CD4-positive, alpha-beta T cell (primary cell): ENCODE measurements around the gene PAX5. TPM values are rescaled to one million over a fixed set of nuclear protein-coding genes. Genes with fewer than 3 reads are reported as not detected.
"Not testable (repeated sequence)": the region's sequence is repeated elsewhere in the genome, so short reads cannot be mapped to it uniquely, and the experiment has no call there.

Experiments used
- ATAC-seq: fragments of 200-7000 bp; cut with Tn5 transposase; one replicate; pipeline ENCODE4 v1.10.0; 2022; ENCODE audit warnings: mild to moderate bottlenecking; ENCODE audit not compliant: poor library complexity
- CTCF ChIA-PET: fragments of 350-600 bp; sonication (Branson Sonifier 250); formaldehyde crosslinking; loops from one replicate; lab custom pipeline; 2021; ENCODE audit warnings: antibody characterized with exemption, inconsistent platforms; lab: Charles Lee
- POLR2A ChIA-PET: fragments of 350-600 bp; sonication (Branson Sonifier 250); formaldehyde crosslinking; loops from one replicate; lab custom pipeline; 2021; ENCODE audit warnings: antibody characterized with exemption, inconsistent platforms; lab: Charles Lee
- DNase-seq, 14 experiments: peaks; one replicate each; pipeline ENCODE4 v3.0.0-alpha.2; 2013 to 2020; ENCODE audit warnings: mixed read lengths in 2 of 14
- H3K27ac ChIP-seq, 2 donors: one replicate each; pipeline versions ENCODE4 v1.5.1 to v1.7.0; 2013; ENCODE audit warnings: low read length in 2 of 2, low read depth in 1 of 2, mild to moderate bottlenecking in 1 of 2
- H3K27me3 ChIP-seq, 2 experiments: 1 replicate in 1 of 2; 2 replicates in 1 of 2; pipeline versions ENCODE4 v1.6.1 to v1.7.0; 2013; ENCODE audit warnings: low read length in 2 of 2, control low read depth in 1 of 2, mild to moderate bottlenecking in 1 of 2, moderate library complexity in 1 of 2; ENCODE audit not compliant: insufficient read depth in 2 of 2, control insufficient read depth in 1 of 2
- H3K36me3 ChIP-seq: one replicate; pipeline ENCODE4 v1.6.1; 2013; ENCODE audit warnings: low read length, control low read depth; ENCODE audit not compliant: insufficient read depth
- H3K4me1 ChIP-seq: one replicate; pipeline ENCODE4 v1.6.1; 2013; ENCODE audit warnings: low read length, control low read depth; ENCODE audit not compliant: insufficient read depth
- H3K4me3 ChIP-seq: one replicate; pipeline ENCODE4 v1.5.1; 2013; ENCODE audit warnings: mild to moderate bottlenecking, low read length, moderate library complexity
- H3K9me3 ChIP-seq, 2 experiments: 1 replicate in 1 of 2; 2 replicates in 1 of 2; pipeline versions ENCODE4 v1.6.1 to v1.7.0; 2013; ENCODE audit warnings: low read length in 2 of 2, mild to moderate bottlenecking in 2 of 2, control low read depth in 1 of 2, moderate library complexity in 1 of 2; ENCODE audit not compliant: control insufficient read depth in 1 of 2, insufficient read depth in 1 of 2
- H3K27ac Mint-ChIP-seq: one replicate; pipeline ENCODE4 v1.8.0; 2020; ENCODE audit warnings: mixed read lengths
- H3K27me3 Mint-ChIP-seq: one replicate; pipeline ENCODE4 v1.8.0; 2021; ENCODE audit warnings: mixed read lengths
- H3K36me3 Mint-ChIP-seq: one replicate; pipeline ENCODE4 v1.8.0; 2021; ENCODE audit warnings: low read depth, mixed read lengths
- H3K4me1 Mint-ChIP-seq: one replicate; pipeline ENCODE4 v1.8.0; 2021; ENCODE audit warnings: low read depth, mixed read lengths
- H3K4me3 Mint-ChIP-seq: one replicate; pipeline ENCODE4 v1.8.0; 2020; ENCODE audit warnings: mild to moderate bottlenecking, mixed read lengths
- H3K9me3 Mint-ChIP-seq: one replicate; pipeline ENCODE4 v1.8.0; 2020; ENCODE audit warnings: mixed read lengths
- intact Hi-C, 2 experiments: fragments of 100-400 bp; cut with DNase I in 1 of 2; cut with micrococcal nuclease in 1 of 2; formaldehyde crosslinking; loops; one replicate each; pipeline versions ENCODE4 v1.15.1 to v1.9.0; 2023 to 2025; cut with DNase I, micrococcal nuclease
- total RNA-seq, 174 experiments: library from RNA in 2 of 174; stranded (reverse) in 2 of 174; gene quantifications; one replicate each; pipeline ENCODE4 v1.2.3 and lab custom pipeline; 2021 to 2026
- TF ChIP-seq, protein P1 (sequence below): fragments of 200-600 bp; IDR thresholded peaks from one replicate; pipeline ENCODE4 v1.8.0; 2022; ENCODE audit warnings: antibody characterized with exemption, mild to moderate bottlenecking

The PAX5 gene
- total RNA-seq, 2 experiments from 2014 or later, result 0.03 to 0.11 TPM

- no peak overlapping the region for H3K27ac ChIP-seq
- CTCF ChIA-PET, result no interaction called here
- TF ChIP-seq, protein P1, sequence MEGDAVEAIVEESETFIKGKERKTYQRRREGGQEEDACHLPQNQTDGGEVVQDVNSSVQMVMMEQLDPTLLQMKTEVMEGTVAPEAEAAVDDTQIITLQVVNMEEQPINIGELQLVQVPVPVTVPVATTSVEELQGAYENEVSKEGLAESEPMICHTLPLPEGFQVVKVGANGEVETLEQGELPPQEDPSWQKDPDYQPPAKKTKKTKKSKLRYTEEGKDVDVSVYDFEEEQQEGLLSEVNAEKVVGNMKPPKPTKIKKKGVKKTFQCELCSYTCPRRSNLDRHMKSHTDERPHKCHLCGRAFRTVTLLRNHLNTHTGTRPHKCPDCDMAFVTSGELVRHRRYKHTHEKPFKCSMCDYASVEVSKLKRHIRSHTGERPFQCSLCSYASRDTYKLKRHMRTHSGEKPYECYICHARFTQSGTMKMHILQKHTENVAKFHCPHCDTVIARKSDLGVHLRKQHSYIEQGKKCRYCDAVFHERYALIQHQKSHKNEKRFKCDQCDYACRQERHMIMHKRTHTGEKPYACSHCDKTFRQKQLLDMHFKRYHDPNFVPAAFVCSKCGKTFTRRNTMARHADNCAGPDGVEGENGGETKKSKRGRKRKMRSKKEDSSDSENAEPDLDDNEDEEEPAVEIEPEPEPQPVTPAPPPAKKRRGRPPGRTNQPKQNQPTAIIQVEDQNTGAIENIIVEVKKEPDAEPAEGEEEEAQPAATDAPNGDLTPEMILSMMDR, result no peak
- H3K36me3 ChIP-seq, result no peaks in the 10 kb centered on the region
- POLR2A ChIA-PET, result no interaction called here
- no peaks in the 10 kb centered on the region for H3K9me3 Mint-ChIP-seq
- H3K27me3 ChIP-seq, result peaks cover 4 to 5% of the 10 kb centered on the region in 2 experiments
- no peak overlapping the region for H3K4me3 Mint-ChIP-seq
- no peak for ATAC-seq
- no peaks in the 10 kb centered on the region for H3K4me1 ChIP-seq
- peaks cover 15% of the 10 kb centered on the region for H3K27me3 Mint-ChIP-seq
- intact Hi-C loops, result loop anchor here (5.0 to 10.0 kb wide), 5 partner anchors 456 to 636 kb away; no protein-coding TSS in a partner anchor
- no peak overlapping the region for H3K27ac Mint-ChIP-seq
- H3K4me1 Mint-ChIP-seq, result no peaks in the 10 kb centered on the region
- H3K9me3 ChIP-seq, result no peaks in the 10 kb centered on the region
- H3K4me3 ChIP-seq, result no peak overlapping the region
- H3K36me3 Mint-ChIP-seq, result no peaks in the 10 kb centered on the region
- DNase-seq, result no peak
These were observed 163.1 kb downstream of the PAX5 start for GRCh38 chr9:36870960-36871359.

DNA sequence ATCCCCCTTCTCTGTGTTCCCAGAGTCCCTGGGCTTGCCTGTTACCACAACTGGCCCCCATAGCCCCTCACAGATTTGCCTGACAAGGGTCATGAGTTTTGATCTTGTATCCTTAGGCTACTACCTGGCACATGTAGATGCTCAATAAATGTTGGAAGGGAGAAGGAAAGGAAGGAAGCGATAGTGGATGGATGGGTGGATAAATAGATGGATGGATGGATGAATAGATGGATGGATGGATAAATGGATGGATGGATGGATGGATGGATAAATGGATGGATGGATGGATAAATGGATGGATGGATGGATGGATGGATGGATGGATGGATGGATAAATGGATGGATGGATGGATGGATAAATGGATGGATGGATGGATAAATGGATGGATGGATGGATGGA lies 164.5 kb downstream of the PAX5 start:
- CTCF ChIA-PET, H3K9me3 ChIP-seq, H3K9me3 Mint-ChIP-seq, H3K27me3 ChIP-seq, DNase-seq, H3K36me3 Mint-ChIP-seq, H3K4me3 Mint-ChIP-seq, H3K4me1 ChIP-seq, H3K4me1 Mint-ChIP-seq, H3K27ac ChIP-seq, H3K36me3 ChIP-seq, POLR2A ChIA-PET, H3K4me3 ChIP-seq, ATAC-seq, H3K27ac Mint-ChIP-seq: not testable (repeated sequence)
- intact Hi-C loops, result loop anchor here (5.0 to 10.0 kb wide), 6 partner anchors 458 to 638 kb away; partner anchors contain the start of gene RNF38 (in 1 of the 2)
- peaks cover 19% of the 10 kb centered on the region for H3K27me3 Mint-ChIP-seq

DNA sequence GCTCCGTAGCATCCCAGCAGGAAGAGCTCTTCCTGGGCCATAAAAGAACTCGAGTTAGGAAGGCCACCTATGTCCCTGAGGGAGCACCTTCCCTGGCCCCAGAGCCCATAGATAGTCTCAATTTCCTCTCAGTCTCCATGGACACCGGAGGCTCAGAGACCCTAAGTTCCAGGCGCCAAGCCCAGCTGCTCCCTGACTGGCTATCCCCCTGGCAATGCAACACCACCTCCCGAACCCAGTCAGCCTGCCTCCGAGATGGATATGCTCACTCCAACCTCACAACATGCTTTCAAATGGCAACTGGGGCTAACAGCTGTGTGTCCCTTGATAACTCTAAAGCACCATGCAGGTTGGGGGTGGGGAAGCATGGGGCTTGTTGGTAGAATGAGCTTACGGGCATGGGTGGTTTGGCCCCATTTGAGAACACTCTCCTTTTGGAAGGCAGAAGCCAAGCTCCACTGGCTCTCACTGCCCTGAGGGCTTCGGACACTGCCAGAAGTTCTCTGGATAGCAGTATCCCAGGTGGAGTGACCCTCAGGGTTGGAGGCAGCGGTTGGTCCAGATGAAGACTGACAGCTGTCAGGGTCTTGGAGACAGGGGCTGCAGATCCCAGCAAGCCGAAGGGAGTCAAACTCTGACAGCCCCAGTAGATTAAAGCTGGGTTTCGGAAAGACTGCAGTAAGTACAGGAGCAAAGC lies 165.3 kb downstream of the PAX5 start:
- no peaks in the 10 kb centered on the region for H3K9me3 ChIP-seq
- no peaks in the 10 kb centered on the region for H3K36me3 Mint-ChIP-seq
- no peak overlapping the region for H3K27ac Mint-ChIP-seq
- DNase-seq (no peak), ATAC-seq (no peak)
- H3K4me1 ChIP-seq, result no peaks in the 10 kb centered on the region
- ChIA-PET POLR2A (no interaction called here), CTCF (no interaction called here)
- peaks cover 19% of the 10 kb centered on the region for H3K27me3 Mint-ChIP-seq
- H3K4me3 ChIP-seq, result no peak overlapping the region
- TF ChIP-seq, protein P1, result no peak
- H3K27me3 ChIP-seq, result peaks cover 4 to 5% of the 10 kb centered on the region in 2 experiments
- H3K4me3 Mint-ChIP-seq, result no peak overlapping the region
- H3K27ac ChIP-seq, result no peak overlapping the region
- intact Hi-C loops, result loop anchor here in 1 of 2 experiments (10.0 kb wide), 1 partner anchor 464 kb away; the partner anchor contains the start of gene RNF38
- H3K4me1 Mint-ChIP-seq, result no peaks in the 10 kb centered on the region
- H3K36me3 ChIP-seq, result no peaks in the 10 kb centered on the region
- no peaks in the 10 kb centered on the region for H3K9me3 Mint-ChIP-seq
